Gastroesophageal sphincter (tissue), 4 donors: ENCODE results near the gene INCA1. TPM values are rescaled to one million over a fixed set of nuclear protein-coding genes. Genes with fewer than 3 reads are reported as not detected.
A peak's percentile ranks its signal among the peaks of the same experiment; 100 is the strongest.

Source experiments
- ATAC-seq: fragments of 150-250 bp; one replicate; pipeline ENCODE4 v1.9.1; 2016; ENCODE audit warnings: mild to moderate bottlenecking, moderate library complexity
- H3K27ac ChIP-seq, 4 donors: fragments of 200-600 bp; sonication (generic) in 3 of 4; 1 replicate in 3 of 4; 2 replicates in 1 of 4; pipeline ENCODE4 v1.5.1; 2016 to 2019
- H3K27me3 ChIP-seq: fragments of 200-600 bp; sonication (generic); one replicate; pipeline ENCODE4 v1.5.1; 2019
- H3K36me3 ChIP-seq, 2 donors: fragments of 200-600 bp; sonication (generic); one replicate each; pipeline ENCODE4 v1.5.1; 2019; ENCODE audit warnings: control low read depth in 1 of 2
- H3K4me1 ChIP-seq, 3 donors: fragments of 200-600 bp; sonication (generic); 1 replicate in 2 of 3; 2 replicates in 1 of 3; pipeline ENCODE4 v1.5.1; 2016 to 2019; ENCODE audit warnings: control low read depth in 2 of 3
- H3K4me3 ChIP-seq, 2 donors: fragments of 200-600 bp; sonication (generic); one replicate each; pipeline ENCODE4 v1.5.1; 2019; ENCODE audit warnings: mild to moderate bottlenecking in 1 of 2, moderate library complexity in 1 of 2
- H3K9me3 ChIP-seq, 3 donors: fragments of 200-600 bp; sonication (generic); one replicate each; pipeline ENCODE4 v1.5.1; 2017 to 2019; ENCODE audit warnings: control low read depth in 2 of 3
- CTCF ChIP-seq, 4 experiments: fragments of 200-600 bp in 2 of 4; fragments of 450-650 bp in 2 of 4; sonication (generic) in 1 of 4; IDR thresholded peaks; one replicate each; pipeline ENCODE4 v1.5.1; 2017 to 2019; ENCODE audit warnings: antibody characterized with exemption in 4 of 4, mild to moderate bottlenecking in 2 of 4, moderate library complexity in 2 of 4
- EP300 ChIP-seq: sonication (generic); formaldehyde crosslinking; IDR thresholded peaks from one replicate; pipeline ENCODE4 v1.6.1; 2017; ENCODE audit warnings: antibody characterized with exemption, mild to moderate bottlenecking
- POLR2A ChIP-seq, 2 donors: fragments of 450-650 bp; IDR thresholded peaks; one replicate each; pipeline ENCODE4 v1.6.1; 2017; ENCODE audit warnings: antibody characterized with exemption in 2 of 2, mild to moderate bottlenecking in 2 of 2, moderate library complexity in 1 of 2
- POLR2AphosphoS5 ChIP-seq: sonication (generic); formaldehyde crosslinking; IDR thresholded peaks from one replicate; pipeline ENCODE4 v1.6.1; 2017; ENCODE audit warnings: antibody characterized with exemption
- WGBS, 2 donors: methylation state at CpG; one replicate each; pipeline ENCODE4 v1.1.5; 2018; ENCODE audit warnings: low coverage in 1 of 2; 5-methylcytosine and 5-hydroxymethylcytosine counted together
- total RNA-seq, 4 donors: library from RNA; depleted of rRNA; stranded (reverse); fragments of >200 nt; gene quantifications; one replicate each; pipeline ENCODE4 v1.1.0, GENCODE V29; 2016

INCA1 gene
- total RNA-seq, 4 donors from 2014 or later: 0.93 to 4.4 (median 3.8) TPM; not detected in 1

- TF ChIP-seq CTCF (IDR thresholded peaks at IDR 0.05): no peak
- TF ChIP-seq POLR2A (IDR thresholded peaks at IDR 0.05): no peak
- no peak for TF ChIP-seq EP300
- no peak for TF ChIP-seq POLR2AphosphoS5
- H3K36me3 ChIP-seq: peaks cover 0 to 44% of the 10 kb centered on the region in 2 donors
- H3K4me3 ChIP-seq: peak overlapping the region; percentile 64 to 96
- peak overlapping the region; percentile 82 to 99 (median 96) for H3K27ac ChIP-seq
- H3K9me3 ChIP-seq: no peaks in the 10 kb centered on the region
- ATAC-seq: peak; percentile 11
- 25 to 26% methylated on average over 1 to 5 of the region's 5 CpGs for WGBS, 2 donors
- H3K4me1 ChIP-seq: peaks cover 0 to 38% (median 16%) of the 10 kb centered on the region in 3 donors
- no peaks in the 10 kb centered on the region for H3K27me3 ChIP-seq
Measured at GRCh38 chr17:4986403-4986802, 10.9 kb downstream of the INCA1 start.

DNA sequence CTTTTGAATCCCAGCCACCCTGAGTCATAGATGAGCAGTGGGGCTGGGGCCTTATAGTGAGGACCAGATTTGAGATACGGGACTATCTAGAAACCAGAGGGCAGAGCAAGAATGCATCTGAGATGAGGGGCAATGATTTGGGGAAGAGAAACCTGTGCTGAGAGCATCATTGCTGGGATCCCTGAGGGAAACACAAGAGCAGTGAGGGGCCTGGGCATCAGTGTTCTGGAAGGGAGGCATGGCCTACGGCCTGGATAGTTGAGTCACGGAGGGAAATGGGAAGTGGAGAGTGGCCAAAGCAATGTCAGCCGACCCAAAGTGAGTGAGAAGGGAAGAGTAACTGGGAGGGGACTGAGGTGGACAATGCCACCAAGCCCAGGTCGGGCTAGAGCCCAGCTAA lies 15.0 kb downstream of the INCA1 start:
- H3K27ac ChIP-seq: no peak overlapping the region
- H3K27me3 ChIP-seq: no peaks in the 10 kb centered on the region
- no peak overlapping the region for H3K4me3 ChIP-seq
- H3K4me1 ChIP-seq: peaks cover 0 to 28% (median 11%) of the 10 kb centered on the region in 3 donors
- no peaks in the 10 kb centered on the region for H3K9me3 ChIP-seq
- no peak for TF ChIP-seq POLR2AphosphoS5
- TF ChIP-seq EP300: no peak
- no peak for TF ChIP-seq POLR2A (IDR thresholded peaks at IDR 0.05)
- WGBS, 2 donors: 56% methylated on average over 4 of the region's 5 CpGs; no CpG with 5 or more reads in 1 of the 2 donors
- ATAC-seq: no peak
- peaks cover 0 to 83% of the 10 kb centered on the region in 2 donors for H3K36me3 ChIP-seq

DNA sequence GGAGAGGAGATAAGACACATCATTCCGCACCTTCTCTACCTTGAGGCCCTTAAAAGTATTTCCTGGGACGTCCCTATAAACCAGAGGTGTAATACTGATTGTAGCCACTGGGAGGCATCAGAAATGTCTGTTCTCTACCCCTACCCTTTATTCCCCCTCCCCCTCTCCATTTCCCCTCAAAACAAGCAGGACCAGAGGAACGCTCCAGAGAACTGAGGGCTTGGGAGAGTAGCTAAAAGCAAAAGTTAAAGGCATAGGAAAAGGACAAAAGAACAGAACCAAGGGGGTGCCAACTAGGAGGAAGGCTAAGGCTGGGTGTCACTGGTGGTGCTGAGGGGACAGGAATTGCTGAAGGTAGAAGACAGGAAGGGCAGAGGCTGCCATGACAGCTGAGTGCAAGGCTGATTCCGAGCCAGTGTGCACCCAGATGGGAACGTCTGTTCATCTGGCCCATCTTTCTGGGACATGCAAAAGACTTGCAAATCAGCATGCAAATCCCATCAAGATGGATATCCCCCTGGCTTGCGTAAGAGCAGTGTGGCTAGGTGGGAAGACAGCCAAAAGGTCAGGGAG lies 16.6 kb downstream of the INCA1 start:
- 40 to 41% methylated on average over 2 to 5 of the region's 6 CpGs for WGBS, 2 donors
- no peaks in the 10 kb centered on the region for H3K27me3 ChIP-seq
- peak; percentile 47 for ATAC-seq
- H3K36me3 ChIP-seq: peaks cover 0 to 95% of the 10 kb centered on the region in 2 donors
- no peak overlapping the region for H3K4me3 ChIP-seq
- H3K4me1 ChIP-seq: peaks cover 0 to 14% (median 4%) of the 10 kb centered on the region in 3 donors
- H3K9me3 ChIP-seq: no peaks in the 10 kb centered on the region
- no peak overlapping the region for H3K27ac ChIP-seq
- TF ChIP-seq POLR2A (IDR thresholded peaks at IDR 0.05) (no peak), CTCF (IDR thresholded peaks at IDR 0.05) (peak in 3 of 4 experiments; percentile 78 to 85 (median 81))

DNA sequence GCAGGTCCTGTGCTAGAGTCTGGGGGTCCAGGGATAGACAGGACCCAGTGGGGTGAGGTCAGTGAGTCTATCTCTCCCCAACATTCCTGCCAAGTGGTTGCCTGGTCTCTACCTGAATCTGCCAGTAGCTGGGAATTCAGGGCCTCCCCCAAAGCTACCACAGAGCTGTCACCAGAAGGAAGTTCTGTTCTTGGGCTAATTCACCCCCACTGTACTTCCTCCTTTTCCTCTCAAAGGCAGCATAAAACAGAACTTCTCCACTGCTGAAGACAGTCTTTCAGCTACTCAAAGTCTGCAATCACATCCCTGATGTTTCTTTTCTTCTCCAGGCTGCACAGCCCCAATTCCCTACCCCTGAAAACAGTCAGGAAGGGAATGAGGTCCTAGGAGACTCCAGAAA lies 18.6 kb downstream of the INCA1 start:
- ATAC-seq: no peak
- Histone ChIP-seq H3K36me3 (peaks cover 0 to 87% of the 10 kb centered on the region in 2 donors), H3K9me3 (no peaks in the 10 kb centered on the region), H3K27me3 (no peaks in the 10 kb centered on the region), H3K27ac (no peak overlapping the region), H3K4me3 (no peak overlapping the region), H3K4me1 (peaks cover 0 to 19% (median 7%) of the 10 kb centered on the region in 3 donors)
- TF ChIP-seq EP300: no peak
- TF ChIP-seq POLR2A (IDR thresholded peaks at IDR 0.05): no peak
- TF ChIP-seq CTCF (IDR thresholded peaks at IDR 0.05): no peak
- no peak for TF ChIP-seq POLR2AphosphoS5

DNA sequence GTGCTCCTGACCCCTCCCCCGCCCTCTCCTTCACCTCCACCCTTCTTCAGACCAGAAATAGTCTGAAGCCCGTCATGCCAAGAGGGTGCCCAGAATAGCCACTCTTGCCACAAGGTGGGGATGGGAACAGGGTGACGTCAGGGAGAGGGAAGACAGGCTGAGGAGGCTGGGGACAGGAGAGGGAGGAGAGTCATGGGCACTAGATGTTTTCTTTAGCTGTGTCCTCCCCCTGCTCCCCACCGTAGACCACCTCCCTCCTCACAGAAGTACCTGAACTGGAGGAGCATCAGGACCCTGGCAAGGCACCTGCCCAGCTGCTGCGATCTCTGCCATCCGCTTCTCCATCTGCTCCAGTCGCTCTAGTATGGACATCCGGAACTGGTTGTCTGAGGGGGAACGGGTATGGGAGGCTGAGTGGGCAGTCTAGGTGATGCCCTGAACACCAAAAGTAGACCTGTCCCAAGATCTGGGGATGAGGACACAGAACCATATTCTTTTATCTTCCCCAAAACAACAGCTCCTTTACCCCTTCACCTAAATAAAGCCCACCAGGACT lies 23.1 kb downstream of the INCA1 start:
- Histone ChIP-seq H3K9me3 (no peaks in the 10 kb centered on the region), H3K36me3 (peaks cover 0 to 83% of the 10 kb centered on the region in 2 donors), H3K4me1 (peaks cover 0 to 48% (median 13%) of the 10 kb centered on the region in 3 donors), H3K27ac (peak overlapping the region in 3 of 4 donors; percentile 42 to 63 (median 46)), H3K27me3 (no peaks in the 10 kb centered on the region), H3K4me3 (no peak overlapping the region)
- WGBS, 2 donors: 93% methylated on average over 5 of the region's 9 CpGs; no CpG with 5 or more reads in 1 of the 2 donors
- ATAC-seq: no peak
- TF ChIP-seq EP300 (no peak), CTCF (IDR thresholded peaks at IDR 0.05) (no peak), POLR2A (IDR thresholded peaks at IDR 0.05) (no peak), POLR2AphosphoS5 (no peak)
